ENCODE data around the gene RASGEF1C.

- no peak for TF ChIP-seq POLR2AphosphoS5 (IDR thresholded peaks at IDR 0.05)
- TF ChIP-seq CTCF (IDR thresholded peaks at IDR 0.05), result no peak
- TF ChIP-seq POLR2A (IDR thresholded peaks at IDR 0.05; ENCODE audit: low read depth), result no peak
Observed at GRCh38 chr5:180072556-180072955, 136.5 kb downstream of the RASGEF1C start.
